Testis (tissue), 2 donors: ENCODE results near the gene PLEKHA7.

Experiments
- CTCF ChIP-seq, 3 experiments: fragments of 450-650 bp in 2 of 3; fragments of 200-600 bp in 1 of 3; sonication (generic) in 1 of 3; IDR thresholded peaks; one replicate each; pipeline ENCODE4 v1.5.1; 2016 to 2019; ENCODE audit warnings: antibody characterized with exemption in 3 of 3, mild to moderate bottlenecking in 2 of 3, moderate library complexity in 1 of 3
- POLR2A ChIP-seq: fragments of 450-650 bp; IDR thresholded peaks from one replicate; pipeline ENCODE4 v1.6.1; 2017; ENCODE audit warnings: antibody characterized with exemption, mild to moderate bottlenecking, moderate library complexity

GRCh38 chr11:16796311-16796710 lies 217.9 kb downstream of the PLEKHA7 start:
- TF ChIP-seq POLR2A (no peak), CTCF (IDR thresholded peaks at IDR 0.05) (no peak)
